Left lung (tissue), 10 donors: ENCODE results near the gene CFAP45. TPM values are rescaled to one million over a fixed set of nuclear protein-coding genes. Genes with fewer than 3 reads are reported as not detected.
"Not testable (repeated sequence)": the region's sequence is repeated elsewhere in the genome, so short reads cannot be mapped to it uniquely, and the experiment has no call there.

Experiments used
- ATAC-seq: fragments of 200-7000 bp; cut with Tn5 transposase; one replicate; pipeline ENCODE4 v1.9.1; 2020; ENCODE audit warnings: moderate library complexity
- DNase-seq, 4 donors: peaks; one replicate each; pipeline ENCODE4 v3.0.0-alpha.2; 2013 to 2020
- H3K27ac ChIP-seq, 2 donors: fragments of 200-600 bp; sonication (generic) in 1 of 2; one replicate each; pipeline versions ENCODE4 v1.5.0 to v1.8.0; 2020 to 2021
- H3K27me3 ChIP-seq, 2 donors: fragments of 200-600 bp; sonication (generic) in 1 of 2; one replicate each; pipeline versions ENCODE4 v1.5.0 to v1.8.0; 2020 to 2021
- H3K36me3 ChIP-seq, 2 donors: fragments of 200-600 bp; sonication (generic) in 1 of 2; one replicate each; pipeline versions ENCODE4 v1.5.0 to v1.8.0; 2020 to 2021
- H3K4me1 ChIP-seq, 2 donors: fragments of 200-600 bp; one replicate each; pipeline ENCODE4 v1.8.0; 2021
- H3K4me3 ChIP-seq, 2 donors: fragments of 200-600 bp; sonication (generic) in 1 of 2; one replicate each; pipeline versions ENCODE4 v1.5.0 to v1.8.0; 2020 to 2021; ENCODE audit warnings: mild to moderate bottlenecking in 1 of 2
- H3K9me3 ChIP-seq, 2 donors: fragments of 200-600 bp; sonication (generic) in 1 of 2; one replicate each; pipeline versions ENCODE4 v1.5.0 to v1.8.0; 2020 to 2021
- CTCF ChIP-seq, 2 donors: fragments of 200-600 bp; sonication (generic) in 1 of 2; IDR thresholded peaks; one replicate each; pipeline versions ENCODE4 v1.5.0 to v1.8.0; 2021; ENCODE audit warnings: antibody characterized with exemption in 2 of 2
- intact Hi-C, 2 donors: fragments of 100-400 bp; cut with DNase I; formaldehyde crosslinking; loops; one replicate each; pipeline versions ENCODE4 v1.11.2 to v1.14.2; 2022
- polyA plus RNA-seq, 6 donors: library from polyadenylated mRNA; unstranded; fragments of 120-200 nt; gene quantifications; one replicate each; pipeline ENCODE4 v1.2.1, GENCODE V29; 2013; ENCODE audit not compliant: insufficient read length in 6 of 6
- total RNA-seq, 2 donors: library from RNA; stranded (reverse); fragmentation: NEBNext Ultra II Directional; extraction: Animal tissue kit (Norgen Biotek cat#: 25700); gene quantifications; one replicate each; pipeline ENCODE4 v1.2.1, GENCODE V29; 2021
- donor health status: DM: no; HTN: yes; CAD: no.
- donor health status: DM: no; HTN: no; CAD: no.

Gene CFAP45
- total and polyA plus RNA-seq, 8 donors = 1.1 to 12.4 (median 6.4) TPM

GRCh38 chr1:159900755-159901360 lies 893 bp upstream of the CFAP45 start:
- no peak for ATAC-seq
- H3K4me3 ChIP-seq = no peak overlapping the region
- no peaks in the 10 kb centered on the region for H3K9me3 ChIP-seq
- H3K27ac ChIP-seq = peak overlapping the region; percentile 28 to 78
- intact Hi-C loops = no loop called here
- peaks cover 13 to 50% of the 10 kb centered on the region in 2 donors for H3K4me1 ChIP-seq
- H3K36me3 ChIP-seq = no peaks in the 10 kb centered on the region
- no peaks in the 10 kb centered on the region for H3K27me3 ChIP-seq
- no peak for TF ChIP-seq CTCF (IDR thresholded peaks at IDR 0.05)
- no peak for DNase-seq

GRCh38 chr1:159899634-159900033 lies 331 bp downstream of the CFAP45 start:
- H3K27me3 ChIP-seq, H3K9me3 ChIP-seq, intact Hi-C loops, ATAC-seq, DNase-seq, H3K36me3 ChIP-seq, H3K4me3 ChIP-seq: not testable (repeated sequence)
- H3K27ac ChIP-seq = peak overlapping the region in 1 of 2 donors; percentile 78
- H3K4me1 ChIP-seq = peaks cover 14 to 55% of the 10 kb centered on the region in 2 donors

GRCh38 chr1:159898527-159898926 lies 1.4 kb downstream of the CFAP45 start:
- Histone ChIP-seq H3K27ac (peak overlapping the region in 1 of 2 donors; percentile 41), H3K36me3 (no peaks in the 10 kb centered on the region), H3K27me3 (no peaks in the 10 kb centered on the region), H3K4me3 (no peak overlapping the region), H3K4me1 (peaks cover 14 to 55% of the 10 kb centered on the region in 2 donors), H3K9me3 (no peaks in the 10 kb centered on the region)
- intact Hi-C loops = no loop called here
- DNase-seq = no peak
- no peak for TF ChIP-seq CTCF (IDR thresholded peaks at IDR 0.05)
- no peak for ATAC-seq

- Histone ChIP-seq H3K9me3 (no peaks in the 10 kb centered on the region), H3K4me3 (no peak overlapping the region), H3K27ac (peak overlapping the region in 1 of 2 donors; percentile 41), H3K27me3 (no peaks in the 10 kb centered on the region), H3K36me3 (no peaks in the 10 kb centered on the region), H3K4me1 (peaks cover 14 to 55% of the 10 kb centered on the region in 2 donors)
- TF ChIP-seq CTCF (IDR thresholded peaks at IDR 0.05) = no peak
- intact Hi-C loops = no loop called here
- DNase-seq (no peak), ATAC-seq (no peak)
Observed at GRCh38 chr1:159897962-159898361, 2.0 kb downstream of the CFAP45 start.

GRCh38 chr1:159896546-159896930 lies 3.4 kb downstream of the CFAP45 start:
- no peaks in the 10 kb centered on the region for H3K27me3 ChIP-seq
- no peak for TF ChIP-seq CTCF (IDR thresholded peaks at IDR 0.05)
- ATAC-seq = no peak
- peak overlapping the region in 1 of 2 donors; percentile 72 for H3K27ac ChIP-seq
- no peaks in the 10 kb centered on the region for H3K36me3 ChIP-seq
- no peaks in the 10 kb centered on the region for H3K9me3 ChIP-seq
- peaks cover 14 to 48% of the 10 kb centered on the region in 2 donors for H3K4me1 ChIP-seq
- no peak overlapping the region for H3K4me3 ChIP-seq
- intact Hi-C loops = no loop called here
- no peak for DNase-seq
